GM12864 (cell line): ENCODE results near the gene CFAP251.
"Not testable (repeated sequence)": the region's sequence is repeated elsewhere in the genome, so short reads cannot be mapped to it uniquely, and the experiment has no call there.

Source experiments
- DNase-seq: peaks from one replicate; pipeline ENCODE4 v3.0.0-alpha.2; 2011; ENCODE audit warnings: low read depth
- H3K4me3 ChIP-seq: 2 replicates; pipeline ENCODE4 v1.5.1; 2011; ENCODE audit warnings: mild to moderate bottlenecking, low read depth, low read length, control low read depth
- CTCF ChIP-seq: IDR thresholded peaks from 2 replicates; pipeline ENCODE4 v1.5.1; 2011; ENCODE audit warnings: low read depth, mild to moderate bottlenecking, moderate library complexity, low read length, control low read depth, inconsistent platforms; ENCODE audit errors: missing control alignments

The CFAP251 gene

DNA sequence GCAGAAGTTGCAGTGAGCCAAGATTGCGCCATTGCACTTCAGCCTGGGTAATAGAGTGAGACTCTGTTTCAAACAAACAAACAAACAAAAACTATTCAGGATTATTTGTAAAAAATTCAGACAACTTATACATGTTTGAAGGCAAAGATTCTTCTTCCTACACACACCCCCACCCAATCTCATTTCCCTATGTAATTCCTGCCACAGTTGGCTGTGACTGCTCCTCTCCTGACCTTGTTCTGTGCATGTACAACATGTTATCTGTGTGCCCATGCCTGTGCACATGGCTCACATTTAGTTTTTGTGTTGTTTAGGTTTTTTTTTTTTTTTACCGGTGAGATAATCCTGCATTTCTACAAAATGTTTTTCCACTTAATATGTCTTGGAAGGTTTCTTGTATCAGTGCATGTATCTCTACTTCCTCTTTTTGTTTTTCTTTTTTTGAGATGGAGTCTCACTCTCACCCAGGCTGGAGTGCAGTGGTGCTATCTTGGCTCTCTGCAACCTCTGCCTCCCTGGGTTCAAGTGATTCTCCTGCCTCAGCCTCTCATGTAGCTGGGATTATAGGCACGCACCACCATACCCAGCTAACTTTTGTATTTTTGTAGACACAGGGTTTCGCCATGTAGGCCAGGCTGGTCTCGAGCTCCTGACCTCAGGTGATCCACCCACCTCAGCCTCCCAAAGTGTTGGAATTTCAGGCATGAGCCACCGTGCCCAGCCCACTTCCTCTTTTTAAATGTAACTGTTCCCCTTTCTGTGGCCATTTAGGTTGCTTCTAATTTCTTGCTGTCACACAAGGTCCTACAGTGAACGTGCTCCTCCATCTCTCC is 8.7 kb downstream of the CFAP251 start:
- TF ChIP-seq CTCF: no peak
- peak; percentile 41 for DNase-seq

GRCh38 chr12:121927813-121928212 is 9.4 kb downstream of the CFAP251 start:
- no peak overlapping the region for H3K4me3 ChIP-seq
- TF ChIP-seq CTCF: no peak
- DNase-seq: no peak

More for the DNA sequence above, 8.7 kb downstream of the CFAP251 start:
- H3K4me3 ChIP-seq: no peak overlapping the region

DNA sequence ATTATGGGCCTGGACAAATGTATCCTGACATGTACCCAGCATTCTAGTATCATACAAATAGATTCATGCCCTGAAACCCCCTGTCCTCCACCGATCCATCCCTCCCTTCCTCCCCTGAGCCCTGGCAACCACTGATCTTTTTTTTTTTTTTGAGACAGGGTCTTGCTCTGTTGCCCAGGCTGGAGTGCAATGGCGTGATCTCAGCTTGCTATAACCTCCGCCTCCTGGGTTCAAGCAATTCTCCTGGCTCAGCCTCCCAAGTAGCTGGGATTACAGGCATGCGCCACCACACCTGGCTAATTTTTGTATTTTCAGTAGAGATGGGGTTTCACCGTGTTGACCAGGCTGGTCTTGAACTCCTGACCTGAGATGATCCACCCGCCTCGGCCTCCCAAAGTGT is 11.2 kb downstream of the CFAP251 start:
- not testable (repeated sequence) for DNase-seq, H3K4me3 ChIP-seq

- no peak overlapping the region for H3K4me3 ChIP-seq
- TF ChIP-seq CTCF: no peak
- no peak for DNase-seq
These were observed 12.5 kb downstream of the CFAP251 start for GRCh38 chr12:121930862-121931261.

GRCh38 chr12:121932176-121932536 is 13.8 kb downstream of the CFAP251 start:
- TF ChIP-seq CTCF: no peak

GRCh38 chr12:121932914-121933521 is 14.6 kb downstream of the CFAP251 start:
- TF ChIP-seq CTCF: no peak
- no peak for DNase-seq
- no peak overlapping the region for H3K4me3 ChIP-seq

More at GRCh38 chr12:121932176-121932536, 13.8 kb downstream of the CFAP251 start:
- DNase-seq: no peak
- H3K4me3 ChIP-seq: no peak overlapping the region

- no peak for TF ChIP-seq CTCF
- H3K4me3 ChIP-seq: no peak overlapping the region
- no peak for DNase-seq
These were observed 15.3 kb downstream of the CFAP251 start for GRCh38 chr12:121933522-121934308.
